Amygdala (tissue), 56 donors: ENCODE data around the gene CRABP2.

Experiments
- DNase-seq, 56 donors: peaks; one replicate each; lab custom pipeline; 2025; lab: John Stamatoyannopoulos, UW

CRABP2 gene

GRCh38 chr1:156705321-156705917, at the start of gene CRABP2:
TSS of gene CRABP2 (minus strand) at chr1:156705583. CDS start at chr1:156705446, 137 bp downstream.
- peak in 8 of 56 donors; percentile 29 to 63 (median 34) for DNase-seq

- no peak for DNase-seq
Measured at GRCh38 chr1:156754219-156754618, 48.8 kb upstream of the CRABP2 start.

GRCh38 chr1:156752843-156753482, 47.6 kb upstream of the CRABP2 start:
- DNase-seq, result no peak

GRCh38 chr1:156751757-156752481, 46.5 kb upstream of the CRABP2 start:
- DNase-seq, result peak; percentile 49 to 99 (median 96)

- DNase-seq, result no peak
Measured at GRCh38 chr1:156751451-156751756, 46.0 kb upstream of the CRABP2 start, which contains the start of gene HDGF. TSS of gene HDGF (minus strand) at chr1:156751675. CDS start at chr1:156751429, 246 bp downstream.

GRCh38 chr1:156750711-156751450, 45.5 kb upstream of the CRABP2 start:
- DNase-seq, result peak in 30 of 56 donors; percentile 11 to 74 (median 51)

GRCh38 chr1:156750191-156750672, 44.8 kb upstream of the CRABP2 start:
- DNase-seq, result peak in 3 of 56 donors; percentile 10 to 26 (median 25)

GRCh38 chr1:156749419-156750118, 44.2 kb upstream of the CRABP2 start:
- no peak for DNase-seq

- DNase-seq, result peak in 27 of 56 donors; percentile 14 to 60 (median 35)
Measured at GRCh38 chr1:156748670-156749418, 43.5 kb upstream of the CRABP2 start.

- DNase-seq, result peak in 4 of 56 donors; percentile 21 to 37 (median 34)
Measured at GRCh38 chr1:156747742-156748669, 42.6 kb upstream of the CRABP2 start.

GRCh38 chr1:156746728-156747631, 41.6 kb upstream of the CRABP2 start:
- peak in 54 of 56 donors; percentile 39 to 88 (median 74) for DNase-seq

- no peak for DNase-seq
Measured at GRCh38 chr1:156746406-156746727, 41.0 kb upstream of the CRABP2 start.

- DNase-seq, result no peak
Measured at GRCh38 chr1:156745881-156746280, 40.5 kb upstream of the CRABP2 start.

GRCh38 chr1:156744786-156745419, 39.5 kb upstream of the CRABP2 start:
- no peak for DNase-seq

GRCh38 chr1:156744344-156744743, 39.0 kb upstream of the CRABP2 start:
- DNase-seq, result no peak

GRCh38 chr1:156743367-156744302, 38.3 kb upstream of the CRABP2 start:
- DNase-seq, result no peak
